Activated CD4-positive, alpha-beta T cell treated with anti-CD3 and anti-CD28 coated beads, Interleukin-2, amount 10 ng/mL, durations not matched to agents 24 days and 14 days (primary cell): ENCODE results near the gene RYK. TPM values are rescaled to one million over a fixed set of nuclear protein-coding genes. Genes with fewer than 3 reads are reported as not detected.

Experiments used
- DNase-seq: peaks from one replicate; pipeline ENCODE4 v3.0.0; 2022
- H3K27ac Mint-ChIP-seq: one replicate; pipeline ENCODE4 v1.8.0; 2022; ENCODE audit warnings: mild to moderate bottlenecking, mixed read lengths
- H3K27me3 Mint-ChIP-seq: one replicate; pipeline ENCODE4 v1.8.0; 2022; ENCODE audit warnings: mixed read lengths
- H3K36me3 Mint-ChIP-seq: one replicate; pipeline ENCODE4 v1.8.0; 2022; ENCODE audit warnings: low read depth, mild to moderate bottlenecking, mixed read lengths
- H3K4me1 Mint-ChIP-seq: one replicate; pipeline ENCODE4 v1.8.0; 2021; ENCODE audit warnings: mixed read lengths
- H3K4me3 Mint-ChIP-seq: one replicate; pipeline ENCODE4 v1.8.0; 2022; ENCODE audit warnings: mild to moderate bottlenecking, moderate library complexity, mixed read lengths
- H3K9me3 Mint-ChIP-seq: one replicate; pipeline ENCODE4 v1.8.0; 2021; ENCODE audit warnings: mixed read lengths
- intact Hi-C: fragments of 100-400 bp; cut with micrococcal nuclease; formaldehyde crosslinking; loops from one replicate; pipeline ENCODE4 v1.15.1; 2023
- total RNA-seq: library from RNA; stranded (reverse); gene quantifications from 2 replicates; pipeline ENCODE4 v1.2.3, GENCODE V29; 2022

RYK gene
- total RNA-seq = 17.2 and 19.9 TPM in 2 replicates

DNA sequence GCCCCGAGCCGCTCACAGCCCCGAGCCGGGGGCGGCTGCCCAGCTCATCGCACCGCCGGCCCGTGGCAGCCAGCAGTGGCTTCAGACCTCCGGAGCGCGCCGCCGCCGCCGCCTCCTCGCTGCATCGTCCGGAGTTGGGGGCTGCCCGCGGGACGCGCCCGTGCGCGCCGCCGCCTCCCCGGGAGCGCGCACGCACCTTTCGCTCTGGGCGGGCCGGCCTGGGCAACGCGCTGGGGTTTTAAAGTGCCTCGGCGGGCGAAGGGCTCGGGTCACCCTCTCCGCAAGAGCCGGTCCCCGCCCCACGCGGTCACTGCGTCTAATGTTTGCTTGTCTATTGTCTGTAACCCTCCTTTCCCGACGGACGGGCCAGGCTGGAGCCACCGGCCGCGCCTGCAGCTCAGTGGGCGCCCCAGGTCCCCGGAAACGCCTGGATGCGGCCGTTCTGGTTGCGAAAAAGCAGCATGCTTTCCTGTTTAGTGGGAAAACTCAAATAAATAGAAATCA lies at the start of gene RYK:
TSS of gene RYK (minus strand) at position 143 of the 504 bp plus-strand sequence. CDS start 205 bp downstream, outside the sequence.
- Mint-ChIP-seq H3K27me3 (peaks cover 50% of the 10 kb centered on the region), H3K9me3 (peaks cover 3% of the 10 kb centered on the region), H3K36me3 (peaks cover 8% of the 10 kb centered on the region), H3K4me1 (peaks cover 29% of the 10 kb centered on the region), H3K27ac (peak within 1 kb of the TSS; percentile 93), H3K4me3 (peak within 1 kb of the TSS; percentile 90)
- intact Hi-C loops = loop anchor here (1.0 to 10.0 kb wide), 4 partner anchors 44 to 586 kb away; partner anchors contain the start of genes CEP63, SRPRB and TOPBP1
- peak; percentile 93 for DNase-seq

DNA sequence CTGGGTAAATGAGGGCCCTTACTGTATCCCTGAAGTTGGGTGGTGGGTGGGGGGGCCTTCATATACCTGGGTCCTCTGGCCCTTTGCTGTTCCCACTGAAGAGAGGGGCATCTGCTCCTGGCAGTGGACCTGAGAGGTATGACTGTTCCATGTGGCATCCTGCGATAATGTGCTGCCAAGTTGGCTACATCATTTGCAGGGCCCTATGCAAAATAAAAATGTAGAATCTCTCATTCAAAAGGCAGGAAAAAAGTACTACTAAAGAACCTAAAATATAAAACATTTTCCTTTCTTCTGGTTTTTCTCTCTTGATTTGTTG lies 49.2 kb upstream of the RYK start:
- Mint-ChIP-seq H3K36me3 (no peaks in the 10 kb centered on the region), H3K4me1 (no peaks in the 10 kb centered on the region), H3K27me3 (peaks cover 61% of the 10 kb centered on the region), H3K27ac (no peak overlapping the region), H3K4me3 (no peak overlapping the region), H3K9me3 (peaks cover 5% of the 10 kb centered on the region)
- intact Hi-C loops = no loop called here
- no peak for DNase-seq

DNA sequence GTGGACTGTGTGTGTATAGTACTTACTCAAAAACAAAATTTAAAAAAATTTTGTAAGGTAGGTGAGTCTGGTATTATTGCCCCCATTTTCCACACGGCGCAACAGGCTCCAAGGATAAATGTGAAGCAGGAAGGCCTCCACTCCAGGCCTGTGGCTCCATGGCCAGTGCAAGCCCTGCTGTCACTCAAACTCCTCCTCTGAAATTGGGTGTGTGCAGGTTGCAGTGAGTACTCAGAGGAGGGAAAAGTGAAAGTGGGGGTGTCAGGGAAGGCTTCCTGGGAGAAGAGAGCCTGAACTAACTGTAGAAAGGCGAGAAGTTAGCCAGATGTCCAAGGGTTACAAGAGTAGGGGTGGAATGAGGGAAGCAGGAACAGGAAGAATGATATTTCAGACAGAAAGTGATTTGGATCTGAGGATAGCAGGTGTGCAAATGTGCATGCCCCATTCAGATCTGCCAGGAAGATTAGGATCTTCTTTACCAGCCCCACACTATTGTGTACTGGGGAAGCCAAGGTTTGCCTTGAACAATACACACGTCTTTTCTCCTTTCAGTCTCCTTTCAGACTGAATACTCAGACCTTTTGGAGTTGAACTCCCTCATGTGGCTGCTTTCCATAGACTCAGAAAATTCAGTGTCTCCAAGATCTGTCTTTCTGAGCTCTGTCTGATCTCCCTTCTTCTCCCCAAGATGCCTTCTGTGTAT lies 48.7 kb upstream of the RYK start:
- Mint-ChIP-seq H3K27me3 (peaks cover 56% of the 10 kb centered on the region), H3K4me3 (no peak overlapping the region), H3K9me3 (peaks cover 5% of the 10 kb centered on the region), H3K36me3 (no peaks in the 10 kb centered on the region), H3K4me1 (no peaks in the 10 kb centered on the region), H3K27ac (no peak overlapping the region)
- DNase-seq = no peak
- intact Hi-C loops = no loop called here

DNA sequence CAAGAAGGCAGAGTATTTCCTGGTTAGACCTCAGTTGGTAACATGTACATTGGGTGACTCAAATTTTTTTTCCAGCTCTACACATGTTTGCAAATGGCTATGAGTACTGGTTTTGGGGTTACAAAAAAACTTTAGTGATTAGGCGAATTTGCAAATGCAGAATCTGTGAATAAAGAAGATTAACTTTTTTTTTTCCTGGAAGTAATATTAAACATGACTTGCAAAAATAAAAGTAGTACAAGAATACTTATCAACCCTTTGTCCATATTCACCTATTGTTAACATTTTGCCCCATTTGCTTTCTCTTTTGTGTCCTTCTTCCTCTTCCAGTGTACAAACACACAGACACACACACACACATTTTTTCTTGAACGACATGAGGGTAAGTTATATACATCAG lies 47.6 kb upstream of the RYK start:
- H3K4me1 Mint-ChIP-seq = no peaks in the 10 kb centered on the region
- intact Hi-C loops = loop anchor here (1.0 kb wide), 1 partner anchor 85 kb away; no protein-coding TSS in a partner anchor

DNA sequence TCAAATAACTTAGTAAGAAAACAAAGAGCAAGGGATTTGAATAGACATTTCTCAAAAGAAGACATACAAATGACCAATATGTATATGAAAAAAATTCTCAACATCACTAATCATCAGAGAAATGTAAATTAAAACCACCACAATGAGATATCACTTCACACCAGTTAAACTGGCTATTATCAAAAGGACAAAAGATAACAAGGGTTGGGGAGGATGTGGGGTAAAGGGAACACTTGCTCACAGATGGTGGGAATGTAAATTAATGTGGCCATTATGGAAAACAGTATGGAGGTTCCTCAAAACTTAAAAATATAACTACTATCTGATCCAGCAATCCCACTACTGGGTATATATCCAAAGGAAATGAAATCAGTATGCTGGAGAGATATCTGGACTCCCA lies 46.0 kb upstream of the RYK start:
- H3K36me3 Mint-ChIP-seq = no peaks in the 10 kb centered on the region
- H3K4me3 Mint-ChIP-seq = no peak overlapping the region
- no peak overlapping the region for H3K27ac Mint-ChIP-seq
- peaks cover 35% of the 10 kb centered on the region for H3K27me3 Mint-ChIP-seq
- intact Hi-C loops = no loop called here
- H3K9me3 Mint-ChIP-seq = peaks cover 5% of the 10 kb centered on the region
- peaks cover 2% of the 10 kb centered on the region for H3K4me1 Mint-ChIP-seq
- no peak for DNase-seq

More for the DNA sequence above, 47.6 kb upstream of the RYK start:
- Mint-ChIP-seq H3K9me3 (peaks cover 5% of the 10 kb centered on the region), H3K27ac (no peak overlapping the region), H3K27me3 (peaks cover 45% of the 10 kb centered on the region), H3K4me3 (no peak overlapping the region), H3K36me3 (no peaks in the 10 kb centered on the region)
- DNase-seq = no peak

DNA sequence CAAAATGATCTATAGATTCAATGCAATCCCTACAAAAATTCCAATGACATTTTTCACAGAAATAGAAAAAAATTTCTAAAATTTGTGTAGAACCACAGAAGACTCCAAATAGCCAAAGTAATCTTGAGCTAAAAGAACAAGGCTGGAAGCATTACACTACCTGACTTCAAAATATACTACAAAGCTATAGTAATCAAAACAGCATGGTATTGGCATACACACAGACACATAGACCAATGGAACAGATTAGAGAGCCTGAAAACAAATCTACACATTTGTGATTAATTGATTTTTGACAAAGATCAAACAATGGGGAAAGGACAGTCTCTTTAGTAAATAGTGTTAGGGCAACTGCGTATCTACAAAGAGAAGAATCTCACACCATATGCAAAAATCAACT lies 45.3 kb upstream of the RYK start:
- no peaks in the 10 kb centered on the region for H3K36me3 Mint-ChIP-seq
- H3K4me1 Mint-ChIP-seq = peaks cover 2% of the 10 kb centered on the region
- peaks cover 5% of the 10 kb centered on the region for H3K9me3 Mint-ChIP-seq
- no peak overlapping the region for H3K4me3 Mint-ChIP-seq
- H3K27ac Mint-ChIP-seq = no peak overlapping the region
- DNase-seq = no peak
- intact Hi-C loops = loop anchor here (2.0 kb wide), 1 partner anchor 57 kb away; no protein-coding TSS in a partner anchor
- H3K27me3 Mint-ChIP-seq = peaks cover 39% of the 10 kb centered on the region

DNA sequence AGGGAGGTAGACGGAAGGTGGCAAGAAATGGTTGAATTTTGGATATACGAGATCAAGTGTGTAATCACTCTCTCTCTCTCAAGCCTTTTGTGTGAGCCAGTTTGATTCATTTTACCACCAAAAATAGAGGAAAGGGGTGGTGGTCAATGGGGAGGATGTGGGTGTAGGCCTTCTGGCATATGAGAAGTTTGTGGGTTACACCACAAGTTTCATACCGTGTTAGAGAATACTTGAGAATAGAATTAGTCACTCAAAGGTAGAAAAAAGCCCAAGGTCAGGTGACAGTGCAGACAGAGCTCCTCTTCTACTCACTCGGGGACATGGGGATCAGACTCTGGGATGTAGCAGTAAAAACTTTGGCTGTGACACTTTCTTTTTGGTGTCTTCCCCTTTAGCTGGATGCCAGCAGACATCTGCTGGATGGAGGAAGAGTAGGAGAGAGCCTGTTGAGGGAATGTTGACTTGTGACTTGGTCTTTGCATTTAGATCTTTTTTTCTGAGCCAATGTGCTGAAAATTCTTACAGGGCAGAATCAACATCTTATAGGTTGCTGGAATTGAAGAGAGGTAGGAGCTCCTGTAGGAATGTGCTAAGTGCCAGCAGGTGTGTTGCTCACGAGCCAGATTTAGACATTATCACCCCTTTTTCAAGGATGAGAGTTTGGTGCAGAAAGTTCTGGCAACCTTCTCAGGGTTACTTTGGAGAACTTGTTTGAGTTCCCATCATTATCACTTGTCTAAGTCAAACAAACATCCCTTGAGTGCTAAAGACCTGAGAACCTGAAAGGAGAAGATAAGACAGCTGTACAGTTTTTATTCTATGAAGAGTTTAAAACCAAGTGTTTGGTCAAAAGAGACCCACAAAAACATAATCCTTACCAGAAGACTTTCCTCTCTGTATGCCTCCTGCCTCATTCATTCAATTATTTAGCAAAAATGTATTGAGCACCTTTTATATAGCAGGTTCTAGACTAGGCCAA lies 43.9 kb upstream of the RYK start:
- Mint-ChIP-seq H3K4me3 (no peak overlapping the region), H3K4me1 (peaks cover 2% of the 10 kb centered on the region), H3K36me3 (no peaks in the 10 kb centered on the region), H3K9me3 (peaks cover 5% of the 10 kb centered on the region), H3K27me3 (peaks cover 43% of the 10 kb centered on the region), H3K27ac (no peak overlapping the region)
- peak; percentile 89 for DNase-seq
- intact Hi-C loops = loop anchor here (1.0 to 2.0 kb wide), 3 partner anchors 39 to 56 kb away; partner anchors contain the start of gene RYK

DNA sequence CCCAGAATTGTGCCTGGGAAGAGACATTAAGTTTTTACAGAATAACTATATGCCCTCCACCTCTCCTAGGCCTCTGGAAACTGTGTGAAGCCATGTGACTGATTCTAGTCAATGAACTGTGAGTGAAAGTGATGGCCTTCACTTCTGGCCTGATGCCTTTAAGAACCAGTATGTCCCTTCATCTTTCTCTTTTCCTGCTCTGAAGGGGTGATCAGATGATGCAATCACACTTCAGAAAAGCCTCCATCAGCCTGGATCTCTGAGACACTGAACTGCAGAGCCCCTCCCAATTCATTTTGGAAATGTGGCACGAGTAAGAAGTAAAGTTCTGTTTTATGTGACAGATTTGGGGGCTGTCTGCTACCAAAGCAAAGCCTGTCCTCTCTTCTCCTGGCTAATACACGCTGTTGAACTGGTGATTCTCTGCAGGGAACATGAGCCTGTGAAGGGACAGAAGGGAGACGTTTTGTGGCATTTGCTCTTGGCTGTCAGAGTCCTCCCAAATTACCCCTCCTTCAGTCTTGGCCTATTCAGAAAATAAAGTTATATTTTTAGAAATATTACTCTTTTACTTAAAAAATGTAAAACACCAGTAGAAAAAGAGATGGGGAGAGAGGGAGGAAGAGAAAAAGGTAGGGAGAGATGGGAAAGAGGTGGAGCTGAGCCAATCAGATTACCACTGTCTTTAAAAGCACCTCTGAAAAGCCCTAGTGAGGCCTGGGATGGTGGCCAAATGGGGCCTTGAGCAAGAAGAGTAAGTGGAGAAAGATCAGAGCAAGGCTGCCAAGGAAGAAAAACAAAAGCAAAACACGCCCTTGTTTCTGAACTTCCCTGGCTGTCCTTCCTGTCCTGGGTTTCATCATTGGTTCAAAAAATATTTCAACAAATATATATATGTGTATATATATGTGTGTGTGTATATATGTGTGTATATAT lies 40.9 kb upstream of the RYK start:
- H3K27me3 Mint-ChIP-seq = peaks cover 43% of the 10 kb centered on the region
- intact Hi-C loops = no loop called here
- H3K4me1 Mint-ChIP-seq = peaks cover 2% of the 10 kb centered on the region
- DNase-seq = no peak
- H3K9me3 Mint-ChIP-seq = peaks cover 5% of the 10 kb centered on the region
- no peak overlapping the region for H3K4me3 Mint-ChIP-seq
- H3K27ac Mint-ChIP-seq = no peak overlapping the region
- H3K36me3 Mint-ChIP-seq = no peaks in the 10 kb centered on the region

DNA sequence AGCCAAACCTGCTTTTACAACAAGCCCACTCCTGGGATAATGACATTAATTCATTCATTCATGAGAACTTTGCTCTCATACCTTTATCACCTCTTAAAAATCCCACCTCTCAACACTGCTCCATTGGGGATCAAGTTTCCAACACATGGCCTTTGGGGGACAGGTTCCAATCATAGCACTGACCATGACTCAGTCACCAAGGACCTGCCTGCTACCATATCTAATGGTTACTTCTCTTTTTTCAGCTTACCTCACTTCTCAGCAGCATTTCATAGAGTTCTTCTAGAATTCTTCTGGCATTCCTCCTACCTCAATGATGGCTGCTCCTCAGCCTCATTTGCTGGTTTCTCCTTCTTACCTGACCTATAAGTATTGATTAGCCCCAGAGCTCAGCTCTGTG lies 36.9 kb upstream of the RYK start:
- intact Hi-C loops = no loop called here
- Mint-ChIP-seq H3K4me3 (no peak overlapping the region), H3K27ac (no peak overlapping the region), H3K9me3 (no peaks in the 10 kb centered on the region), H3K27me3 (peaks cover 55% of the 10 kb centered on the region), H3K36me3 (no peaks in the 10 kb centered on the region), H3K4me1 (peaks cover 2% of the 10 kb centered on the region)
- DNase-seq = no peak

DNA sequence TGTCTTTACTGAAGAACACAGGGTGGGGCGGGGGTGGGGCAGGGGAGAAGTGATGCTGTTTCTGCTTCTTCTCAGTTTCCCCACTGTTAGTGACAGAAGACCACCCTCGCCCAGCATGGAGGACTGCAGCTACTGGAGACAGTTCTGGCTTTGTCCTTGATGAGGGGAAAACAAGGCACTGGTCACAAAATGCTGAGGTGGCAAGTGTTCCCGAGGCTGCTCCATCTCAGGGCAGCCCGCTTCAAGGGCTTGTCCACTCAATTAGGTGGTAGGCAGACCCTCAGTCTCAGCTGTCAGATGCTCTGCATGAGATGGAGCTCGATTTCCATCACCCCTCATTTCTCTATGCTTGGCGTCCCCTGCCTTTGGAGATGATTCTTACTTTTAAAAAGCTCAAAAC lies 33.8 kb upstream of the RYK start:
- H3K36me3 Mint-ChIP-seq = no peaks in the 10 kb centered on the region
- H3K27me3 Mint-ChIP-seq = peaks cover 61% of the 10 kb centered on the region
- intact Hi-C loops = no loop called here

DNA sequence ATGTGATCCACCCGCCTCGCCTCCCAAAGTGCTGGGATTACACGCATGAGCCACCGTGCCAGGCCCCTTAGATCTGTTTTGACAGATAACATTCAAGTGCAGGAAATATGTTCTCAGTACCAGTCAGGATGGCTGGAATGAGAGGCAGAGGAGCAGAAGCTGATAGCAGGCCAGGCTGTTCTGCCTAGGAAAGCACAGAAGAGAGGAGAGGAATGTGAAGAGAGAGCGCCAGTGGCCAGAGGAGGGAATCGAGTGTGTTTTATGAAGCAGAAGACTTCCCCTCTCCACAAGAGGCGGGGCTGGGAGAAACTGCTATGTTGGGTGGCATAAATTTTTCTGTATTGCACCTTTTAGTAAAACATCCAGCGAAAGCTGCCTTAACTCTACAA lies 32.0 kb upstream of the RYK start:
- no peak overlapping the region for H3K27ac Mint-ChIP-seq
- intact Hi-C loops = no loop called here
- H3K4me3 Mint-ChIP-seq = no peak overlapping the region
- H3K4me1 Mint-ChIP-seq = no peaks in the 10 kb centered on the region
- H3K9me3 Mint-ChIP-seq = peaks cover 4% of the 10 kb centered on the region
- peaks cover 54% of the 10 kb centered on the region for H3K27me3 Mint-ChIP-seq
- no peak for DNase-seq
- H3K36me3 Mint-ChIP-seq = no peaks in the 10 kb centered on the region

More for the DNA sequence above, 33.8 kb upstream of the RYK start:
- DNase-seq = no peak
- H3K9me3 Mint-ChIP-seq = peaks cover 4% of the 10 kb centered on the region
- H3K4me3 Mint-ChIP-seq = no peak overlapping the region
- no peaks in the 10 kb centered on the region for H3K4me1 Mint-ChIP-seq
- H3K27ac Mint-ChIP-seq = no peak overlapping the region

DNA sequence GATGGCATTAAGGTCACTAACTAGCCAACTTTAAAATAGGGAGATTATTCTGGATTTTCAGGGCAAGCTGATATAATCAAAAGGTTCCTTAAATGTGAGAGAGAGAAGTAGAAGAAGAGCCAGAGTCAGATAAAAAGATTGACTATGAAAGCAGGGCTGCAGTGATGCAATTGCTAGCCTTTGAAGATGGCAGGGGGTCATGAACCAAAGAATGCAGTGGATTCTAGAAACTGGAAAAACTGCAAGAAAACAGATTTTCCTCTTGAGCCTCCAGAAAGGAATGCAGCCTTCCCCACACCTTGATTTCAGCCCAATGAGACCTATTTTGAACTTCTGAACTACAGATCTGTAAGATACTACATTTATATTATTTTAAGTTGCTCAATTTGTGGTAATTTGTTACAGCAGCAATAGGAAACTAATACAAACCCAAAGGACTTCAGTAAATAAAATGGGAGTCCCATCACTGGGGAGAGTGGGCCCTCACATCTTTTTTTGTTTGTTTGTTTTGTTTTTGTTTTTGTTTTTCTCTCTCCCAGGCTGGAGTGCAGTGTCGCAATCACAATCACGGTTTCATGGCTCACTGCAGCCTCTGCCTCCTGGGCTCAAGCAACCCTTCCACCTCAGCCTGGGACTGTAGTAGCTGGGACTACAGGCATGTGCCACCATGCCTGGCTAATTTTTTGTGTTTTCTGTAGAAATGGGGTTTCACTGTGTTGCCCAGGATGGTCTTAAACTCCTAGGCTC lies 31.4 kb upstream of the RYK start:
- DNase-seq = no peak
- peaks cover 4% of the 10 kb centered on the region for H3K9me3 Mint-ChIP-seq
- no peaks in the 10 kb centered on the region for H3K36me3 Mint-ChIP-seq
- no peaks in the 10 kb centered on the region for H3K4me1 Mint-ChIP-seq
- no peak overlapping the region for H3K27ac Mint-ChIP-seq
- no peak overlapping the region for H3K4me3 Mint-ChIP-seq
- intact Hi-C loops = no loop called here
- peaks cover 55% of the 10 kb centered on the region for H3K27me3 Mint-ChIP-seq

DNA sequence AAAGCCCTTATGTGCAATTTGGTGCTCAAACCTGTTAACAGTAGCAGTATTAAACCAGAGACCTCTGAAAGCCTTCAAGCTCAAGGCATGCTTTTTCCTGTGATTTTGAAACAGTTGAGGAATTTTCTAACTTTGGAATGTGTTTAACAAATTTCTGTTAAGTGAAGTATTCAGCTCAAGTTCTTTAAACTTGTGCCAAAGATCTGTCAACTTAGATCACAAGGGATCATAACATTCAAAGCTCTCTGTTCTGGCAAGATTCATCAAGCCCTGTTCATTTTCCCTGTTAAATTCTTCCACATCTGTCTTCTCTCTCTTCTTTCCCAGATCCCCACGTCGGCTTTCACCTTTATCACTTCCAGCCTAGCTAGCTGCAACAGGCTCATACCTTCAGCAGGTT lies 28.8 kb upstream of the RYK start:
- Mint-ChIP-seq H3K4me3 (no peak overlapping the region), H3K4me1 (no peaks in the 10 kb centered on the region), H3K27ac (no peak overlapping the region), H3K27me3 (peaks cover 58% of the 10 kb centered on the region), H3K9me3 (peaks cover 9% of the 10 kb centered on the region), H3K36me3 (no peaks in the 10 kb centered on the region)
- intact Hi-C loops = no loop called here
- DNase-seq = no peak
